NT2/D1 (cell line): ENCODE data around the gene PASK.

ENCODE experiments used
- YY1 ChIP-seq: IDR thresholded peaks from 2 replicates; pipeline ENCODE4 v1.6.1; 2011; ENCODE audit not compliant: insufficient read length, insufficient read depth
- ZNF274 ChIP-seq: IDR thresholded peaks from 2 replicates; pipeline ENCODE4 v1.6.1; 2011; ENCODE audit warnings: mild to moderate bottlenecking, low read depth, low read length

DNA sequence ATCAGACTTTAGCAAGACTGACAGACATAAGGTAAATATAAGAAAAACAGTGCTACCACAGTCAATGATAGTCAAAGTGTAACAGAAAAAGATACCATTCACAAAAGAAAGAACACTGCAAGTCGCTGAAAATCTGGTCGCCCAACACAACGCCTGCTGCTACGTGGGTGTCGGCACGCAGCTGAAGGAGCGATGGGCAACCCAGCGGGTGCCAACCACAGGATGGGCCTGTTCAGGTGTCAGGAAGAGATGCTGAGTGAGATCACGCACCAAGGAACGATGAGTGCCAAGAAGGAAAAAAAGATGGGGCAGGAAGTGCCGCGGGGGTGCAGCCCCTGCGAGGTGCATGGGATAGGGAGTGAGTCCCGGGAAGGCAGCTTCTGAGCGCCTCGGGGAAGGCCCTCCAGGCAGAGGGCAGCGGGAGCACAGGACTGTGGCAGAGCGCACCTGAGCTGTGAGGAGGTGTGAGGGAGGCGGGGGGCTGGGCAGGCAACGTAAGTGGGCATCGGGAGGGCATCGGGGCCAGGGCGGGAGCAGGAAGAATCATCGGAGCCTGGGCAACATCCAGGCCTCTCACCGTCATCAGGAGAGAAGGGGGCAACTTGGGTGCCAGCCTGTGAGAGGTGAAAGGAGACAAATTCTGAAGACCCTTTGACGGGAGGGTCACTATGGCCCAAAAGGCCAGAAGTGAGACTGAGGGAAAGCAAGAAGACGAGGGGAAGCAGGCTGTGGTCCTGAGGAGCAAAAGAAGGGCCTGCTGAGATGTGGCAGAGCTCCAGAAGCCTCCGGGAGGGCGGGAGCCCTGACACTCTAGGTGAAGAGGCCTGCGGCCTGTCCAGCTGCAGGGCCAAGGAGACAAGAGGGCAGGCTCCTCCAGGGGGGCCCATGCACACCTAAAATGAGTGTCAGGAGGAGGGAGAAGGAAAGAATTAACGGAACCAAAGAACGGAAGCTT lies 32.4 kb downstream of the PASK start:
- no peak for TF ChIP-seq YY1
- no peak for TF ChIP-seq ZNF274
